ENCODE measurements around the gene SNF8. TPM values are rescaled to one million over a fixed set of nuclear protein-coding genes. Genes with fewer than 3 reads are reported as not detected.

Gene SNF8
- total and polyA plus RNA-seq, 5 experiments from 2014 or later, result 57.1 to 110 (median 104) TPM

DNA sequence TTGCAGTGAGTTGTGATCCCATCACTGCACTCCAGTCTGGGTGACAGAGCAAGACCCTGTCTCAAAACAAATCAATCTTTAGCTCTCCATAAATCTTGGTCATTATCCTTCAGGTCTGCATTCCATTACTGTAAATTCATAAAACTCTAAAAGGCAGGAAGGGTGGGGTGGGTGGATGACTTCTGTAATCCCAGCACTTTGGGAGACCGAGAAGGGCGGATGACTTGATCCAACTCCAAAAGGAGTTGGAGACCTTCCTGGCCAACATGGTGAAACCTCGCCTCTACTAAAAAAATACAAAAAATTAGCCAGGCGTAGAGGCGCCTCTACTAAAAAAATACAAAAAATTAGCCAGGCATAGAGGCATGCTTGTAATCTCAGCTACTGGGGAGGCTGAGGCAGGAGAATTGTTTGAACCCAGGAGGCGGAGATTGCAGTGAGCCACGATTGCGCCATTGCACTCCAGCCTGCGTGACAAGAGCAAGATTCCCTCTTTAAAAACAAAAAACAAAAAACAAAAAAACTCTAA, 38.6 kb downstream of the SNF8 start:
- ATAC-seq (no peak), DNase-seq (no peak)
- Mint-ChIP-seq H3K27ac (peak overlapping the region in 1 of 10 donors; percentile 79), H3K4me1 (peaks cover 20 to 33% (median 28%) of the 10 kb centered on the region in 4 donors), H3K9me3 (no peaks in the 10 kb centered on the region), H3K4me3 (peak overlapping the region in 2 of 10 donors; percentile 10 to 50), H3K27me3 (no peaks in the 10 kb centered on the region), H3K36me3 (peaks cover 0 to 12% (median 1%) of the 10 kb centered on the region in 3 donors)
- POLR2A ChIA-PET, result interaction anchor here (0.6 to 0.9 kb wide), 2 partner anchors 9 to 13 kb away, joined by 3 read pairs; partner anchors contain the start of gene ATP5MC1

DNA sequence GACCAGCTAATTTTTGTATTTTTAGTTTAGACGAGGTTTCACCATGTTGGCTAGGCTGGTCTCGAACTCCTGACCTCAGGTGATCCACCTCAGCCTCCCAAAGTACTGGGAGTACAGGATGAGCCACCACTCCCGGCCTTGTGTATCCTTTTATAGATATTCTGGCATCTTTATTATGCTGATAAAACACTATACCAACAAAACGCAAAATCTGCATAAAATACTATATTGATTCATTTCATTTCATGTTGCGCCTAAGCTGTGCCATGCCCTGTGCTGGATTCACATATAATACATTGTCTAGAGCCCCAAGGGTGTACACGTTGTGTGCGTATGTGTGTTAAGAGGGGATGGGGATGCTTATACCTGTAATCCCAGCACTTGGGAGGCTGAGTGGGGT, 40.2 kb downstream of the SNF8 start:
- POLR2A ChIA-PET, result interaction anchor here (0.6 to 1.3 kb wide), 2 partner anchors 20 to 33 kb away, joined by 3 read pairs; no protein-coding TSS in a partner anchor
- no peak for ATAC-seq
- no peak for DNase-seq
- Mint-ChIP-seq H3K9me3 (no peaks in the 10 kb centered on the region), H3K4me3 (peak overlapping the region in 3 of 10 donors; percentile 7 to 60 (median 33)), H3K36me3 (peaks cover 0 to 1% (median 0%) of the 10 kb centered on the region in 3 donors), H3K4me1 (peaks cover 7 to 16% (median 12%) of the 10 kb centered on the region in 4 donors), H3K27ac (no peak overlapping the region), H3K27me3 (no peaks in the 10 kb centered on the region)

DNA sequence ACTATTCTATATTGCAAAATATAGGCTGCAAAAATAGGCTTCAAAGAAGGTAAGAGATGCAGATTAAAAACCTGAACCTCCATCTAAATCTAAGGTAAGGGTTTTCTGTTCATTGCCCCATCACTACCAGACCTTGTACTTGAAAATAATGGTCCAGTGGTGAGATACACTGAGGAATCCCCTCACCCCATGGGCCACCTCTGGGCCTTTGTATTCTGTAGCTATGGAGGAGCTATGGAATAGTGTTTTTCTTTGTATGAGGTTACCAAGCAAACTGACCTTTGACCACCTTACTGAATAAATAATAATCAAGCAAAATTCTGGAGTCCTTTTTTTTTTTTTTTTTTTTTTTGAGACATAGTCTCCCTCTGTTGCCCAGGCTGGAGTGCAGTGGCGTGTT, 41.2 kb downstream of the SNF8 start:
- no peak overlapping the region for H3K4me3 Mint-ChIP-seq
- no peaks in the 10 kb centered on the region for H3K9me3 Mint-ChIP-seq
- H3K4me1 Mint-ChIP-seq, result peaks cover 3 to 10% (median 8%) of the 10 kb centered on the region in 4 donors
- DNase-seq (no peak), ATAC-seq (no peak)
- H3K27me3 Mint-ChIP-seq, result no peaks in the 10 kb centered on the region
- POLR2A ChIA-PET, result interaction anchor here (0.6 to 2.8 kb wide), 3 partner anchors 11 to 134 kb away, joined by 3 to 10 read pairs (median 3); partner anchors contain the start of genes ATP5MC1 and TTLL6
- peaks cover 0 to 3% (median 3%) of the 10 kb centered on the region in 3 donors for H3K36me3 Mint-ChIP-seq
- no peak overlapping the region for H3K27ac Mint-ChIP-seq

DNA sequence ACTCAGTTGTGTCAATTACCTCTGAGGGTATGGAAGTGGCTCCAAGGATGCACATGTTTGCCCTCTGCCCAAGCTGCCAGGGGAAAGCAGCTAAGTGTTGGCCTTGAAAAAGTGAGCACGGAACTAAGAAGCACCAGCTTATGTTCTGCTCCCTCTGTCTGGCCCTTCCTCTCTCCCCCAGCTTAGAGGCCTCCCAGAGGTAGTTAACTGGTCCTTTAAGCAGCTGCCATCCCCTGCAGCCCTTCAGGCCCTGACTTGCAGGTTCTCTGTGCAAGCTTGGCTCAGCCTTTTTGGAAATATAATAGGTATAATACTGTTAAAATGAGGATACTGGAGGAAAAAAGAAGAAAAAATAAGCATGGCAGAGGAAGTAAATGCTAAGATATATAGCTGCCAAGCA, 43.4 kb downstream of the SNF8 start:
- Mint-ChIP-seq H3K27ac (no peak overlapping the region), H3K36me3 (peaks cover 0 to 21% (median 13%) of the 10 kb centered on the region in 3 donors), H3K9me3 (no peaks in the 10 kb centered on the region), H3K27me3 (no peaks in the 10 kb centered on the region), H3K4me3 (no peak overlapping the region), H3K4me1 (peaks cover 0 to 2% (median 0%) of the 10 kb centered on the region in 4 donors)
- POLR2A ChIA-PET, result interaction anchor here (0.6 to 2.8 kb wide), 3 partner anchors 9 to 43 kb away, joined by 3 to 10 read pairs (median 3); partner anchors contain the start of genes ATP5MC1 and SNF8
- ATAC-seq (no peak), DNase-seq (no peak)

DNA sequence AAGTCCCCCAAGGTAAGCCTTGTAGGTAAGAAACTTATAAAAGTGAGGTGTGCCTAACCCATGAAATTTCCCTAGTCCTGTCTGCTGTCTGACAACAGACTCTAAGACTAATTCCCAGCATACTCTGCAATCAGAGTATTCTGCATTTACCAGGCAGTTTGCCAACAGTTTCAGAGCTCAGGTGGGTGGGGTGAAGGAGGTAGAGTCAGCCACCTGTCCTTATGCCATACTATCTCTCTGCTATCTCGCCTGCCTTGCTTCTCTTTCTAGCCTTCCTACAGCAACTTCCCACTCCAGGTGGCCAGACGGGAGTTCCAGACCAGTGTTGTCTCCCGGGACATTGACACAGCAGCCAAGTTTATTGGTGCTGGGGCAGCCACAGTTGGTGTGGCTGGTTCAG, 49.8 kb downstream of the SNF8 start:
- Mint-ChIP-seq H3K4me1 (peaks cover 10 to 40% (median 29%) of the 10 kb centered on the region in 4 donors), H3K36me3 (peaks cover 0 to 40% (median 15%) of the 10 kb centered on the region in 3 donors), H3K27ac (peak overlapping the region in 2 of 10 donors; percentile 33 to 40), H3K27me3 (peaks cover 0 to 2% (median 0%) of the 10 kb centered on the region in 5 donors), H3K9me3 (no peaks in the 10 kb centered on the region), H3K4me3 (no peak overlapping the region)
- POLR2A ChIA-PET, result no interaction called here
- no peak for DNase-seq
- no peak for ATAC-seq

DNA sequence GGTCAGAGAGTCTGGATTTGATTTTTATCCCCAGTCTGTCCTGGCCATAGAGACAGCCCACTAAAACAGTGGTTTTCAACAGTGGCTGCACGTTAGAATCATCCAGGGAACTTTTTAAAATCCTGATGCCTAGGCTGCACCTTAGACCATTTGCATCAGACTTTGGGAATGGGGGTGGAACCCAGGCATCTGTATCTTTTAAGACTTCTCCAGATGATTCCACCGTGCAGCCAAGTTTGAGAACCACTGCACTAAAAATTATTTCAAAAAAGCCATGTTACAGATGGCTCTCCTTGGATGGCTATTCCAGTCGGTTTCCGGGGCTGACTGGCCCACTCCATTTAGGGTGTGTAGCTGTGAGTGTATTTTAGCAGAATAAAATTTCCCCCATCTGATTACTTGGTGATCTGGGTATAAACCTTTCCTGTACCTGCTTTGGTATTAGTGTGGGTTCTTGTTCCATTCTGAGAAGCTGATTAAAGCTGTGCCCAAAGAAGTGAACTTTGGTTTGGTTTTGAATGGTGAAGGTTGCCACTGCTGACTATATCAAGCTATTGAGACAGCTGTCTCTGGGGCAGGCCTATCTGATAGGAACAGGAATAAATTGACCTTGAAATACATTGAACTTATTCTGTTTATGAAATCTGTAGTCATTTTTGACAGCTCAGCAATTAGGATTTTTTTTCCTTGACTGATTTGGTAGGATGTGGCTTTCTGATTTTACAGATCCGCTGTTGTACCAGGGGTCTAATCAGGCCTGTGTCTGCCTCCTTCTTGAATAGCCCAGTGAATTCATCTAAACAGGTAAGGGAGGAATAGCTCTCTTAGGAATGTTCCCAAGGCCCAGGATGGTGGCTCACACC, 50.8 kb downstream of the SNF8 start:
- POLR2A ChIA-PET, result interaction anchor here (0.5 to 3.0 kb wide), 3 partner anchors 15 to 55 kb away, joined by 5 to 75 read pairs (median 13); partner anchors contain the start of genes SNF8 and UBE2Z
- H3K36me3 Mint-ChIP-seq, result peaks cover 0 to 40% (median 15%) of the 10 kb centered on the region in 3 donors
- peaks cover 10 to 42% (median 29%) of the 10 kb centered on the region in 4 donors for H3K4me1 Mint-ChIP-seq
- DNase-seq (no peak), ATAC-seq (no peak)
- H3K4me3 Mint-ChIP-seq, result peak overlapping the region; percentile 82 to 97 (median 94)
- H3K27ac Mint-ChIP-seq, result peak overlapping the region in 9 of 10 donors; percentile 31 to 99 (median 95)
- H3K9me3 Mint-ChIP-seq, result no peaks in the 10 kb centered on the region
- H3K27me3 Mint-ChIP-seq, result peaks cover 0 to 2% (median 0%) of the 10 kb centered on the region in 5 donors

DNA sequence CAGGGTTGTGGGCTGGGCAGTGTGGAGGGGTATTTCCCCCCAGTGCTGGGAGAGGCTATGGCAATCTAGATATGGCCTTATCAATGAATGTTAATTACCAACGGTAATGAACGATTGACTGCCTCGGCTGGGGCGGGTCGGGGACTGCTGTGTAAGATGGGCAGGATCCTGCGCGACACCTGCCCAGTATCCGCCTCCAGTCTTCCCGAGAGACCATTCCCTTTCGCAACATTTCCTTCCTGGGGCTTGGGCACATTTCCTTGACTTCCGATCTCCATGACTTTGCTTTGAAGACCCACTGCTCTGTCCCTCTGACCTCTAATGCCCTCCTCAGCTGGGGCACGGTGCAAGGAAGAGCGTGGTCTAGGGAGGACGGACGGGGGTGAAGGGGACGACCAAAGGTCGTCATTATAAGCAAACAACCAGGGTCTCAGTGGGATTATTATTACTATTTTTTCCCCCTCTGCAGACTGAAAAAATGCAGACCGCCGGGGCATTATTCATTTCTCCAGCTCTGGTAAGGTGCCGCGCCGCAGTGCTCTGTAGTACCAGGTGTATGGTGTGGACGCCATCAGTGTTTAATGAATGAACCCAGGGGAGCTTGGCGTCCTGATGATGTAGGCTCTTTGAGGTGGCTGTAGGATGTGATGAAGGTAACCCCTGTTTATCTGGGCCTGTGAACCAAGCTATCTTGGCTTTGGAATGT, 51.5 kb downstream of the SNF8 start:
- Mint-ChIP-seq H3K27me3 (peaks cover 0 to 2% (median 0%) of the 10 kb centered on the region in 5 donors), H3K27ac (peak overlapping the region; percentile 92 to 99 (median 96)), H3K4me3 (peak overlapping the region; percentile 82 to 97 (median 94)), H3K36me3 (peaks cover 0 to 35% (median 10%) of the 10 kb centered on the region in 3 donors), H3K4me1 (peaks cover 10 to 42% (median 29%) of the 10 kb centered on the region in 4 donors), H3K9me3 (no peaks in the 10 kb centered on the region)
- DNase-seq (peak in 3 of 10 donors; percentile 8 to 13 (median 13)), ATAC-seq (peak in 1 of 2 donors; percentile 35)
- POLR2A ChIA-PET, result interaction anchor here (0.5 to 3.0 kb wide), 15 partner anchors 9 to 925 kb away, joined by 3 to 75 read pairs (median 3); partner anchors contain the start of genes SNF8 and UBE2Z

DNA sequence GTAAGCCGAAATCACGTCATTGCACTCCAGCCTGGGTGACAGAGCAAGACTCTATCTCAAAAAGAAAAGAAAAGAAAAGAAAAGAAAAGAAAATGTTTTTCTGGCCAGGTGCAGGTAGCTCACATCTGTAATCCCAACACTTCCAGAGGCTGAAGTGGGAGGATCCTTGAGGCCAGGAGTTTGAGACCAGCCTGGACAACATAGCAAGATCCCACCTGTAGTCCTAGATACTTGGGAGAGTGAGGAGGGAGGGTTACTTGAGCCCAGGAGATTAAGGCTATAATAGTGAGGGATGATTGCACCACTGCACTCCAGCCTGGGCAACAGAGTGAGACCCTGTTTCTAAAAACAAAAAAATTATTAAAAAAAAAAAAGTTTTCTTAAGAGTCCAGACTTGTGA, 54.6 kb downstream of the SNF8 start:
- no peaks in the 10 kb centered on the region for H3K9me3 Mint-ChIP-seq
- H3K27ac Mint-ChIP-seq, result no peak overlapping the region
- POLR2A ChIA-PET, result no interaction called here
- H3K27me3 Mint-ChIP-seq, result peaks cover 0 to 2% (median 0%) of the 10 kb centered on the region in 5 donors
- DNase-seq (no peak), ATAC-seq (no peak)
- H3K4me3 Mint-ChIP-seq, result peak overlapping the region in 2 of 10 donors; percentile 36 to 39
- peaks cover 0 to 8% (median 0%) of the 10 kb centered on the region in 3 donors for H3K36me3 Mint-ChIP-seq
- H3K4me1 Mint-ChIP-seq, result peaks cover 7 to 34% (median 28%) of the 10 kb centered on the region in 4 donors

DNA sequence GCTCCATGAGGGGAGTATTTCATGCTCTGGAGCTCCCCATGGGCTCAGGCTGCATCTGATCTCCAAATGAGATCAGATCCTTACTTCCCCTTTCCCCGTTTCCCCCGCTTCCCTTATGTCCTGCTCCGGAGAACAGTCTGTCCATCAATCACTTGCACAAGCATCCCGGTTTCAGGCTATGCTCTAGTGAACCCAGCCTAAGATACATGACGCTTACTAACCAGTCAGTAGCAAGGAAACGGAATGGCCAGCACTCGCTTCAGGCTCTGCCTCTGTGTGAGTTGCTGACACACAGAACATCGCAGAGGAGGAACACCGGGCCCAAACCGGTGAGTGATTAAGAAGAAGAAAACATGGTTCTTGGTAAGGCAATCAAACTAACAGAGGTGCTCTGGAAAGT, 61.5 kb downstream of the SNF8 start:
- no peak overlapping the region for H3K4me3 Mint-ChIP-seq
- H3K4me1 Mint-ChIP-seq, result peaks cover 0 to 6% (median 2%) of the 10 kb centered on the region in 4 donors
- DNase-seq, result no peak
- H3K27me3 Mint-ChIP-seq, result no peaks in the 10 kb centered on the region
- POLR2A ChIA-PET, result interaction anchor here (0.7 kb wide), 1 partner anchor 239 kb away, joined by 3 read pairs; no protein-coding TSS in a partner anchor
- no peak overlapping the region for H3K27ac Mint-ChIP-seq
- ATAC-seq, result no peak
- no peaks in the 10 kb centered on the region for H3K9me3 Mint-ChIP-seq
- no peaks in the 10 kb centered on the region for H3K36me3 Mint-ChIP-seq

DNA sequence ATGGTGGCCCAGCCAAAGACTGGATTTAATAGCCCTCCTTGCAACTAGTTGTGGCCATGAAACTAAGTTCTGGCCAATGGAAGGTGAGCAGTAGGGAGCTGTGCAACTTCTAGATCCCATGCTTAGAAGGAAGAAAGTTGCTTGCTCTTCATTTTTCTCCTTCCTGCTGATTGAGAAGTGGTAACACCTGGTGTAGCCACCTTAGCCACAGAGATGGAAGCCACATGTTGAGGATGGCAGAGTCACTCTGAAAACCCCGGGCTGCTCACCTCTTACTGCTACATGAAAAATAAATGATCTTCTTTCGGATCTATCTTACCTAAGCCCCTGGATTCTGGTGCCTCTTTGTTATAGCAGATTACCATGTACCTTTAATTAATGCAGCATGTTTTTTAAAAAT, 62.4 kb downstream of the SNF8 start:
- no peak overlapping the region for H3K4me3 Mint-ChIP-seq
- H3K27ac Mint-ChIP-seq, result no peak overlapping the region
- POLR2A ChIA-PET, result interaction anchor here (0.6 kb wide), 2 partner anchors 349 to 535 kb away, joined by 3 to 4 read pairs; no protein-coding TSS in a partner anchor

More for the DNA sequence above, 62.4 kb downstream of the SNF8 start:
- H3K9me3 Mint-ChIP-seq, result no peaks in the 10 kb centered on the region
- no peaks in the 10 kb centered on the region for H3K36me3 Mint-ChIP-seq
- no peak for DNase-seq
- H3K27me3 Mint-ChIP-seq, result peaks cover 0 to 3% (median 2%) of the 10 kb centered on the region in 5 donors
- H3K4me1 Mint-ChIP-seq, result peaks cover 0 to 6% (median 2%) of the 10 kb centered on the region in 4 donors
- no peak for ATAC-seq
